Right renal cortex interstitium (tissue), 3 donors: Measurements from ENCODE around the gene ARSJ. TPM values are rescaled to one million over a fixed set of nuclear protein-coding genes. Genes with fewer than 3 reads are reported as not detected.

Source experiments
- DNase-seq, 3 donors: peaks; one replicate each; pipeline ENCODE4 v3.0.0-alpha.2; 2013; ENCODE audit warnings: low read depth in 3 of 3, low spot score in 2 of 3
- polyA plus RNA-seq, 3 donors: library from polyadenylated mRNA; unstranded; fragments of 120-200 nt; gene quantifications; one replicate each; pipeline ENCODE4 v1.2.1, GENCODE V29; 2013; ENCODE audit not compliant: insufficient read length in 3 of 3

ARSJ gene
- polyA plus RNA-seq, 3 donors, result 14.9 to 18.5 (median 16.1) TPM

GRCh38 chr4:113990886-113991285 is 11.4 kb upstream of the ARSJ start:
- no peak for DNase-seq

GRCh38 chr4:113987382-113987941 is 8.0 kb upstream of the ARSJ start:
- no peak for DNase-seq

- no peak for DNase-seq
These were observed 2.7 kb upstream of the ARSJ start for GRCh38 chr4:113982181-113982580.

GRCh38 chr4:113981591-113981990 is 2.1 kb upstream of the ARSJ start:
- no peak for DNase-seq

- DNase-seq, result no peak
These were observed 613 bp upstream of the ARSJ start for GRCh38 chr4:113979905-113980615.

- DNase-seq, result no peak
These were observed 793 bp downstream of the ARSJ start for GRCh38 chr4:113978561-113979147.

GRCh38 chr4:113978105-113978504 is 1.3 kb downstream of the ARSJ start:
- no peak for DNase-seq

- no peak for DNase-seq
These were observed 2.0 kb downstream of the ARSJ start for GRCh38 chr4:113977526-113977855.

- no peak for DNase-seq
These were observed 2.5 kb downstream of the ARSJ start for GRCh38 chr4:113976741-113977525.

GRCh38 chr4:113975578-113975977 is 3.9 kb downstream of the ARSJ start:
- no peak for DNase-seq

GRCh38 chr4:113974467-113974866 is 5.0 kb downstream of the ARSJ start:
- no peak for DNase-seq

- no peak for DNase-seq
These were observed 6.1 kb downstream of the ARSJ start for GRCh38 chr4:113973345-113973744.

- DNase-seq, result no peak
These were observed 6.7 kb downstream of the ARSJ start for GRCh38 chr4:113972781-113973180.

GRCh38 chr4:113971706-113972360 is 7.6 kb downstream of the ARSJ start:
- DNase-seq, result no peak

GRCh38 chr4:113969709-113970334 is 9.6 kb downstream of the ARSJ start:
- DNase-seq, result no peak

- no peak for DNase-seq
These were observed 11.0 kb downstream of the ARSJ start for GRCh38 chr4:113968473-113968872.

GRCh38 chr4:113967687-113968086 is 11.8 kb downstream of the ARSJ start:
- DNase-seq, result no peak

- no peak for DNase-seq
These were observed 16.7 kb downstream of the ARSJ start for GRCh38 chr4:113962719-113963265.

GRCh38 chr4:113962016-113962347 is 17.5 kb downstream of the ARSJ start:
- DNase-seq, result no peak

- DNase-seq, result no peak
These were observed 18.6 kb downstream of the ARSJ start for GRCh38 chr4:113960684-113961321.
